ENCODE data around the gene NHS.
A peak's percentile ranks its signal among the peaks of the same experiment; 100 is the strongest.

The NHS gene

DNA sequence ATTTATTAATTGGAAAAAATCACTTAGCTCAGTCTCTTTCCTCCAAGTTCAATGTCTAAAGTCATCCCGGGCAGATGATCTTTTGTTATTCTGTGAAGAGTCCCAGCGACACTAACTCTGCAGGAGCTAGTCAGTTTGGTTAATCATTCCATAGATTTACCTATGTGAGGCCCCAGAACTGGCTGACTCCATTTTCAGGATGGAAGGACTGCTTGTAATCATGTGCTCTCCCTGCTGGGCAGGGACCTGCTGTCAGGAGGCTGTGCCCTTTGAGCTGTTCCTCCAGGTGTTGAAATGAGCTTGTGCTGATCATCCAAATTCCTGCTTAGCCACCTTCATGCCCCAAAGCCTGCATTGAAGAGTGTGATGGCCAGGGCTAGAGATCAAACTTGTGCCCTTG, 169.8 kb downstream of the NHS start:
- Histone ChIP-seq H3K23ac (ENCODE audit: low read length in 2 of 2) (no peak overlapping the region), H2BK120ac (ENCODE audit: low read depth, low read length) (no peak overlapping the region), H3K18ac (ENCODE audit: low read depth in 1 of 2, low read length in 2 of 2) (no peak overlapping the region), H3K4me3 (ENCODE audit: insufficient read depth in 1 of 2, low read depth in 1 of 2, low read length in 2 of 2) (no peak overlapping the region), H2BK15ac (ENCODE audit: low read depth, poor library complexity, severe bottlenecking) (no peak overlapping the region), H3K27ac (ENCODE audit: low read length, poor library complexity, severe bottlenecking) (peak overlapping the region; percentile 46), H3K14ac (ENCODE audit: low read length in 2 of 2) (no peak overlapping the region), H3K4me1 (ENCODE audit: control insufficient read depth, insufficient read depth, low read depth, low read length) (peaks cover 33% of the 10 kb centered on the region), H2AK5ac (ENCODE audit: low read length, severe bottlenecking) (no peak overlapping the region), H3K36me3 (ENCODE audit: control insufficient read depth in 1 of 2, insufficient read depth in 2 of 2, low read depth in 1 of 2, low read length in 2 of 2) (peaks cover 0 to 6% of the 10 kb centered on the region in 2 experiments), H3K9ac (ENCODE audit: low read length) (no peak overlapping the region), H4K8ac (ENCODE audit: low read length) (no peak overlapping the region), H4K91ac (ENCODE audit: low read length) (no peak overlapping the region), H3K4me2 (ENCODE audit: low read length, poor library complexity, severe bottlenecking) (peak overlapping the region; percentile 16), H3K9me3 (ENCODE audit: control insufficient read depth, low read length) (peaks cover 2% of the 10 kb centered on the region), H2BK12ac (ENCODE audit: low read length in 2 of 2) (no peak overlapping the region), H3K27me3 (ENCODE audit: control insufficient read depth in 1 of 2, insufficient read depth in 1 of 2, low read length in 2 of 2) (peaks cover 0 to 7% of the 10 kb centered on the region in 2 experiments), H2BK5ac (ENCODE audit: low read depth, low read length, poor library complexity, severe bottlenecking) (no peak overlapping the region), H3K4ac (ENCODE audit: low read depth in 1 of 2, low read length in 2 of 2) (no peak overlapping the region), H2AFZ (ENCODE audit: low read depth, low read length) (no peak overlapping the region), H3K79me1 (replicated peaks; ENCODE audit: low read length, poor library complexity, severe bottlenecking) (peaks cover 7% of the 10 kb centered on the region)
- no peak for DNase-seq
- whole genome bisulfite sequencing, result 80% methylated on average over 2 of the region's 2 CpGs

DNA sequence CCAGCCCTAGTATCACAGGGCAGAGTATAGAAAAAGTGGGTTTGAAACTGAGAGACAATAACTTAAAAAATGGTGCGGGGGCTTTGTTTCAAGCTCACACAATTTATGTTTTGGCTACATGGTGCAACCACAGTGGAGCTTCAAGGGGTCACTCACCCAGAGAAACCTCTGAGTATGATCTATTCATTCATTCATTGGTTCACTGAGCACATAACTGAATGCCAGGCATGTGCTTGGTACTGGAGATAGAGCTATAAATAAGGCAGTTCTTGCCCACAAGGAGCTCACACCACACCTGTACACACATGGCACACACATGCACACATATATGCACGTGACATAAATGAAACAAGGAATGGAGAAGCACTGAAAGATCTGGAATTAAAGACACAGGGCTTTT, 171.4 kb downstream of the NHS start:
- Histone ChIP-seq H2BK120ac (ENCODE audit: low read depth, low read length) (no peak overlapping the region), H3K36me3 (ENCODE audit: control insufficient read depth in 1 of 2, insufficient read depth in 2 of 2, low read depth in 1 of 2, low read length in 2 of 2) (peaks cover 0 to 6% of the 10 kb centered on the region in 2 experiments), H2BK5ac (ENCODE audit: low read depth, low read length, poor library complexity, severe bottlenecking) (no peak overlapping the region), H2BK12ac (ENCODE audit: low read length in 2 of 2) (no peak overlapping the region), H3K4ac (ENCODE audit: low read depth in 1 of 2, low read length in 2 of 2) (no peak overlapping the region), H3K4me1 (ENCODE audit: control insufficient read depth, insufficient read depth, low read depth, low read length) (peaks cover 38% of the 10 kb centered on the region), H3K23ac (ENCODE audit: low read length in 2 of 2) (no peak overlapping the region), H2BK15ac (ENCODE audit: low read depth, poor library complexity, severe bottlenecking) (no peak overlapping the region), H3K9ac (ENCODE audit: low read length) (no peak overlapping the region), H3K9me3 (ENCODE audit: control insufficient read depth, low read length) (no peaks in the 10 kb centered on the region), H3K4me3 (ENCODE audit: insufficient read depth in 1 of 2, low read depth in 1 of 2, low read length in 2 of 2) (no peak overlapping the region), H2AFZ (ENCODE audit: low read depth, low read length) (no peak overlapping the region), H3K27me3 (ENCODE audit: control insufficient read depth in 1 of 2, insufficient read depth in 1 of 2, low read length in 2 of 2) (peaks cover 0 to 7% of the 10 kb centered on the region in 2 experiments), H2AK5ac (ENCODE audit: low read length, severe bottlenecking) (no peak overlapping the region), H3K79me1 (replicated peaks; ENCODE audit: low read length, poor library complexity, severe bottlenecking) (peaks cover 7% of the 10 kb centered on the region), H3K18ac (ENCODE audit: low read depth in 1 of 2, low read length in 2 of 2) (no peak overlapping the region), H3K27ac (ENCODE audit: low read length, poor library complexity, severe bottlenecking) (peak overlapping the region; percentile 95), H4K8ac (ENCODE audit: low read length) (no peak overlapping the region), H3K14ac (ENCODE audit: low read length in 2 of 2) (no peak overlapping the region), H3K4me2 (ENCODE audit: low read length, poor library complexity, severe bottlenecking) (no peak overlapping the region), H4K91ac (ENCODE audit: low read length) (no peak overlapping the region)
- WGBS, result 50% methylated on average over 1 of the region's 2 CpGs
- DNase-seq, result no peak

DNA sequence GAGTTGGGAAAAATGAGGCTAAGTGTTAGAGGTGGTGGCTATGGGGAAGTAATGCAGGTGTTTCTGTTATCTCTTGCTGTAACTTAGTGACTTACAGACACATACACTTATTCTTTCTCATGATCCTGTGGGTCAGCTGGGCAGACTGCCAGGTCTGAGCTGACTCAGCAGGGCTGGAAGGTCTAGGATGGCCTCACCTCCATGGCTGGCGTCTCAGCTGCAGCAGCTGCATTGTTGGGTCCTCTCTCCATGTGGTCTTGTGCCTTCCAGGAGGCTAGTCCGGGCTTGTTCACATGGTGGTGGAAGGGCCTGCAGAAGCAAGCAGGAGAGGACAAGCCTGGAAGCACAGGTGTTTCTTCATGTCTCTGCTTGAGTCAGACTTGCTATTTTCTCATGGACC, 172.7 kb downstream of the NHS start:
- no peak overlapping the region for H3K9ac ChIP-seq (ENCODE audit: low read length)
- H3K14ac ChIP-seq (ENCODE audit: low read length in 2 of 2), result no peak overlapping the region
- H2AFZ ChIP-seq (ENCODE audit: low read depth, low read length), result no peak overlapping the region
- peak overlapping the region; percentile 95 for H3K27ac ChIP-seq (ENCODE audit: low read length, poor library complexity, severe bottlenecking)
- no peak overlapping the region for H2BK12ac ChIP-seq (ENCODE audit: low read length in 2 of 2)
- H3K4me2 ChIP-seq (ENCODE audit: low read length, poor library complexity, severe bottlenecking), result no peak overlapping the region
- no peak overlapping the region for H3K18ac ChIP-seq (ENCODE audit: low read depth in 1 of 2, low read length in 2 of 2)
- H3K4me3 ChIP-seq (ENCODE audit: insufficient read depth in 1 of 2, low read depth in 1 of 2, low read length in 2 of 2), result no peak overlapping the region
- peaks cover 0 to 7% of the 10 kb centered on the region in 2 experiments for H3K27me3 ChIP-seq (ENCODE audit: control insufficient read depth in 1 of 2, insufficient read depth in 1 of 2, low read length in 2 of 2)
- H2BK5ac ChIP-seq (ENCODE audit: low read depth, low read length, poor library complexity, severe bottlenecking), result peak overlapping the region; percentile 51
- DNase-seq, result peak; percentile 55
- H4K8ac ChIP-seq (ENCODE audit: low read length), result no peak overlapping the region
- WGBS, result 35% methylated on average over 2 of the region's 2 CpGs
- no peak overlapping the region for H3K4ac ChIP-seq (ENCODE audit: low read depth in 1 of 2, low read length in 2 of 2)
- peaks cover 0 to 4% of the 10 kb centered on the region in 2 experiments for H3K36me3 ChIP-seq (ENCODE audit: control insufficient read depth in 1 of 2, insufficient read depth in 2 of 2, low read depth in 1 of 2, low read length in 2 of 2)
- H2AK5ac ChIP-seq (ENCODE audit: low read length, severe bottlenecking), result peak overlapping the region; percentile 99
- H2BK120ac ChIP-seq (ENCODE audit: low read depth, low read length), result no peak overlapping the region
- no peak overlapping the region for H3K23ac ChIP-seq (ENCODE audit: low read length in 2 of 2)
- H3K9me3 ChIP-seq (ENCODE audit: control insufficient read depth, low read length), result no peaks in the 10 kb centered on the region
- no peak overlapping the region for H2BK15ac ChIP-seq (ENCODE audit: low read depth, poor library complexity, severe bottlenecking)
- peaks cover 1% of the 10 kb centered on the region for H3K79me1 ChIP-seq (replicated peaks; ENCODE audit: low read length, poor library complexity, severe bottlenecking)
- H3K4me1 ChIP-seq (ENCODE audit: control insufficient read depth, insufficient read depth, low read depth, low read length), result peaks cover 38% of the 10 kb centered on the region
- no peak overlapping the region for H4K91ac ChIP-seq (ENCODE audit: low read length)

DNA sequence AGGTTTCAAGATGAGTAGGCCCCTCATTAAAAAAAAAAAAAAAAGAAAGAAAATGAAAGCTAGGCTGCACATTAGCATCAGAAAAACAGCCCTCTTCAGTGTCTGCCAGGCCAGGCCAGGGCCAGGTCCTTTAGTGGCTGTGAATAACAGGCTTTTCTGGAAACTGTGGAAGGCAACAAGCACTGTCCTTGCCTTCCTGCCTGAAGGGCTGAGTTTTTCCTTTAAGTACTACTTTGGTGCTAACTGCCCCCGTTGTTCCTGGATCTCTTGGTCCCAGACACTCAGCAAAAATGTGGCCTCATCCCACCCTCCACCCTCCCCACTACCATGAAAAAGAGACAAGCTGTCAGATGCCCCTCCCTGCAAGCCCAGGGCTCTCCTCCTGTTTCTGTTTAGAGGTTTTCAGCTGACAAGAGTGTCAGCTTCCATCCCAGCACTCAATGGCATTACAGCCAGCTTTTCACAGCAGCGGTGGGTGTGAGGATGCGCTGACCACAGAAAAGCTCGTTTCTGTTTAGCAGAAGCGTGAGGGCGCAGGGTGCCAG, 174.2 kb downstream of the NHS start:
- no peak overlapping the region for H3K9ac ChIP-seq (ENCODE audit: low read length)
- H3K23ac ChIP-seq (ENCODE audit: low read length in 2 of 2), result no peak overlapping the region
- H3K79me1 ChIP-seq (replicated peaks; ENCODE audit: low read length, poor library complexity, severe bottlenecking), result peaks cover 3% of the 10 kb centered on the region
- H3K4me3 ChIP-seq (ENCODE audit: insufficient read depth in 1 of 2, low read depth in 1 of 2, low read length in 2 of 2), result no peak overlapping the region
- no peak overlapping the region for H3K18ac ChIP-seq (ENCODE audit: low read depth in 1 of 2, low read length in 2 of 2)
- H2AK5ac ChIP-seq (ENCODE audit: low read length, severe bottlenecking), result peak overlapping the region; percentile 75
- H2BK15ac ChIP-seq (ENCODE audit: low read depth, poor library complexity, severe bottlenecking), result no peak overlapping the region
- no peak overlapping the region for H2AFZ ChIP-seq (ENCODE audit: low read depth, low read length)
- no peak overlapping the region for H2BK12ac ChIP-seq (ENCODE audit: low read length in 2 of 2)
- no peak overlapping the region for H4K91ac ChIP-seq (ENCODE audit: low read length)
- no peak overlapping the region for H3K14ac ChIP-seq (ENCODE audit: low read length in 2 of 2)
- no peak overlapping the region for H4K8ac ChIP-seq (ENCODE audit: low read length)
- H3K4me1 ChIP-seq (ENCODE audit: control insufficient read depth, insufficient read depth, low read depth, low read length), result peaks cover 47% of the 10 kb centered on the region
- peaks cover 0 to 4% of the 10 kb centered on the region in 2 experiments for H3K36me3 ChIP-seq (ENCODE audit: control insufficient read depth in 1 of 2, insufficient read depth in 2 of 2, low read depth in 1 of 2, low read length in 2 of 2)
- no peak overlapping the region for H2BK120ac ChIP-seq (ENCODE audit: low read depth, low read length)
- no peak overlapping the region for H3K4me2 ChIP-seq (ENCODE audit: low read length, poor library complexity, severe bottlenecking)
- H3K4ac ChIP-seq (ENCODE audit: low read depth in 1 of 2, low read length in 2 of 2), result no peak overlapping the region
- DNase-seq, result no peak
- peak overlapping the region; percentile 62 for H2BK5ac ChIP-seq (ENCODE audit: low read depth, low read length, poor library complexity, severe bottlenecking)
- 48% methylated on average over 6 of the region's 6 CpGs for WGBS
- H3K27ac ChIP-seq (ENCODE audit: low read length, poor library complexity, severe bottlenecking), result peak overlapping the region; percentile 71
- H3K27me3 ChIP-seq (ENCODE audit: control insufficient read depth in 1 of 2, insufficient read depth in 1 of 2, low read length in 2 of 2), result peaks cover 0 to 10% of the 10 kb centered on the region in 2 experiments
- no peaks in the 10 kb centered on the region for H3K9me3 ChIP-seq (ENCODE audit: control insufficient read depth, low read length)

Measured in mesenchymal stem cell (in vitro differentiated cells and primary cell).